HCT116 (cell line): ENCODE results near the gene CERS5.

Experiments used
- EZH2phosphoT487 ChIP-seq: fragments of 200-600 bp; IDR thresholded peaks from 2 replicates; pipeline ENCODE4 v1.6.1; 2018; ENCODE audit warnings: antibody characterized with exemption, borderline replicate concordance
- POLR2A ChIP-seq: IDR thresholded peaks from 2 replicates; pipeline ENCODE4 v1.7.0; 2011; ENCODE audit warnings: borderline replicate concordance; ENCODE audit not compliant: insufficient read depth, insufficient read length; ENCODE audit errors: extremely low read depth
- SP1 ChIP-seq: IDR thresholded peaks from 2 replicates; pipeline ENCODE4 v1.6.1; 2012; ENCODE audit warnings: low read depth
- TCF7L2 ChIP-seq: IDR thresholded peaks from 2 replicates; pipeline ENCODE4 v1.7.0; 2011; ENCODE audit warnings: borderline replicate concordance, inconsistent platforms; ENCODE audit not compliant: insufficient read depth, insufficient read length; ENCODE audit errors: extremely low read depth
- YY1 ChIP-seq: IDR thresholded peaks from 2 replicates; pipeline ENCODE4 v1.6.1; 2011; ENCODE audit warnings: low read length, low read depth, moderate library complexity, mild to moderate bottlenecking; ENCODE audit not compliant: insufficient replicate concordance; ENCODE audit errors: extremely low read depth

DNA sequence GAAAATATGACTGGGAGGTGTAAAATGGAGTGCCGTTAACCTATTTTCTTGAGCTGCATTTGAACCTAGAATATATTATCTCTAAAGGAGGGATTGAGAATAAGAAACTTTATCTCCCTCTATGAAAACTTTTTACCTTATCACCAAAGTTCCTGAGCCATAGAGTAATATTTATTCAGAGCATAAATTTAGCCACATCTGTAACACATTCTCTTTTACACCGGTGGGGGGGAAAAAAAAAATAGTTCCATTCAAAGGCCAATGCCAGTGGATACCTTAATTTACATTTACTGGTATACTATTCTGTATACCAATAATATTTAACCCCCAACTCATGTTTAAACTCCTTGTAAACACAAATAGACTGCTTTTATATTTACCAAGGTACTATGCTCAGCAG is 21.7 kb downstream of the CERS5 start:
- TF ChIP-seq YY1 (no peak), POLR2A (no peak), SP1 (no peak), EZH2phosphoT487 (no peak), TCF7L2 (no peak)
